GM12801 (cell line): ENCODE data around the gene CGNL1.

ENCODE experiments used
- CTCF ChIP-seq: IDR thresholded peaks from one replicate; pipeline ENCODE4 v1.5.1; 2011; ENCODE audit warnings: control low read depth; ENCODE audit not compliant: insufficient read length; ENCODE audit errors: extremely low read depth

CGNL1 gene

DNA sequence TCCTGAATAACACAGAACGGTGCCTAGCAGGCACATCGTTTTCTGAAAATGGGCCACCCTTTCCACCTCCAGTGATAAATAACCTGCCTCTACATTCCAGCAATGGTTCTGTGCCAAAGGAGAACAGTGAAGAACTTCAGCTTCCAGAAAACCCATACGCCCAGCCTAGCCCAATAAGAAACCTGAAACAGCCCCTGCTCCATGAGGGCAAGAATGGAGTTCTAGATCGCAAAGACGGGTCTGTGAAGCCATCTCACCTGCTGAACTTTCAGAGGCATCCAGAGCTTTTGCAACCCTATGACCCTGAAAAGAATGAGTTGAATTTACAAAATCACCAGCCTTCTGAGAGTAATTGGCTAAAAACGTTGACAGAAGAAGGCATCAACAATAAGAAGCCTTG, 61.9 kb downstream of the CGNL1 start:
- TF ChIP-seq CTCF = no peak

- no peak for TF ChIP-seq CTCF
These were observed 63.1 kb downstream of the CGNL1 start for GRCh38 chr15:57439128-57440027.

DNA sequence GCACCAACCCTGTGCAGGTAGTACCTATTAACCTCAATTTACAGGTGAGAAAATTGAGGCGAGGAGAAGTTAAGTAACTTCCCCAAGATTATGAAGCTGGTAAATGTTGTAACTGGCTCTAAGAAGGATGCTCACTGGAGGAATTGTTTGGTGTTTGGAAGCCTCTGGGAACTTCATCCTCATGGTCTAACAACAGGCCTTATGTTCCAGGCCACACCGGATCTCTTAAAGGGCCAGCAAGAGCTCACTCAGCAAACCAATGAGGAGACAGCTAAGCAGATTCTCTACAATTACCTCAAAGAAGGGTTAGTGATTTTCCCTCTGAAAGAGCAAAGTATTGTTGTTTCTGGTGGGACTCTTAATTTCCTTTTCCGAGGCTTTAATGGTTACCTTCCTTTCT, 63.9 kb downstream of the CGNL1 start:
- TF ChIP-seq CTCF = no peak

GRCh38 chr15:57440799-57441198, 64.5 kb downstream of the CGNL1 start:
- no peak for TF ChIP-seq CTCF

GRCh38 chr15:57442335-57442734, 66.0 kb downstream of the CGNL1 start:
- TF ChIP-seq CTCF = no peak

GRCh38 chr15:57443486-57443885, 67.2 kb downstream of the CGNL1 start:
- no peak for TF ChIP-seq CTCF

GRCh38 chr15:57444877-57445513, 68.7 kb downstream of the CGNL1 start:
- no peak for TF ChIP-seq CTCF
